Gastrocnemius medialis (tissue), 4 donors: ENCODE data around the gene MTF1.

ENCODE experiments used
- POLR2A ChIP-seq, 2 donors: fragments of 450-650 bp; IDR thresholded peaks; one replicate each; pipeline ENCODE4 v1.6.1; 2017; ENCODE audit warnings: antibody characterized with exemption in 2 of 2, mild to moderate bottlenecking in 2 of 2, moderate library complexity in 2 of 2
- TF ChIP-seq, protein P1 (sequence below), 5 experiments: fragments of 450-650 bp in 3 of 5; fragments of 200-600 bp in 2 of 5; sonication (generic) in 2 of 5; IDR thresholded peaks in 4 of 5; conservative IDR thresholded peaks in 1 of 5; 1 replicate in 4 of 5; 2 replicates in 1 of 5; pipeline ENCODE4 v1.5.1; 2016 to 2019; ENCODE audit warnings: antibody characterized with exemption in 5 of 5, mild to moderate bottlenecking in 3 of 5, moderate library complexity in 3 of 5

DNA sequence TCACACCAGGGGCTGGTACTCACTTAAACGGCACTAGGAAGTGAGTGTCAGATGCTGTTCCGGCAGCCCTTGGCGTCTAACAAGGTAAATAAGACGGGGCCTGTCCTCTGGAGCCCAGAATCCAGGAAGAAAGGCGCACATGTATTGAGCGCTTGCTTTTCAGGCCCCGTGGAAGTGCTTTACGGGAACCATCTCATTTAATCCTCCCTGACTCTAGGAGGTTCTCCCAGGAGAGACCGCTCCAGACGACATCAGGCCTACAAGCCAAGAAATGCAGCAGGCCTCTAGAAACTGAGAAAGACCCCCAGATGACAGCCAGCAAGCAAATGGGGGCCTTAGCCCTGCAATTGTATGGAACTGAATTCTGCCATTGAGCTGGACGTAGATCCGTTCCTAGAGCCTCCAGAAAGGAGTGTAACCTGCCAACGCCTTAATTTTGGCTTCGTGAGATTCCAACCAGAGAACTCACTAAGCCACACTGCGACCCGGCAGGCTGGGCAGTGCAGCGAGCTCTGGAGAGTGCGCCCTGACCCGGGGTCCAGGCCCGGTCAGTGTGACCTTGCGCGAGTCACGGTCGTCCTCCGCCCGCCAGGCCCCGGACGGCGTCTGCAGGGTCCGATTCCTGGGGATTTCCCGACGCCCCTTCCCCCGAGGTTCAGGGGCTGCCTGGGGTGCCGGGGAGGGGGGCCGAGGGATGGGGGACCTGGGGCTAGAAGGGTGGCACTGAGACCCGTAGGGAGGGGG lies 66.3 kb downstream of the MTF1 start:
- TF ChIP-seq, protein P1, sequence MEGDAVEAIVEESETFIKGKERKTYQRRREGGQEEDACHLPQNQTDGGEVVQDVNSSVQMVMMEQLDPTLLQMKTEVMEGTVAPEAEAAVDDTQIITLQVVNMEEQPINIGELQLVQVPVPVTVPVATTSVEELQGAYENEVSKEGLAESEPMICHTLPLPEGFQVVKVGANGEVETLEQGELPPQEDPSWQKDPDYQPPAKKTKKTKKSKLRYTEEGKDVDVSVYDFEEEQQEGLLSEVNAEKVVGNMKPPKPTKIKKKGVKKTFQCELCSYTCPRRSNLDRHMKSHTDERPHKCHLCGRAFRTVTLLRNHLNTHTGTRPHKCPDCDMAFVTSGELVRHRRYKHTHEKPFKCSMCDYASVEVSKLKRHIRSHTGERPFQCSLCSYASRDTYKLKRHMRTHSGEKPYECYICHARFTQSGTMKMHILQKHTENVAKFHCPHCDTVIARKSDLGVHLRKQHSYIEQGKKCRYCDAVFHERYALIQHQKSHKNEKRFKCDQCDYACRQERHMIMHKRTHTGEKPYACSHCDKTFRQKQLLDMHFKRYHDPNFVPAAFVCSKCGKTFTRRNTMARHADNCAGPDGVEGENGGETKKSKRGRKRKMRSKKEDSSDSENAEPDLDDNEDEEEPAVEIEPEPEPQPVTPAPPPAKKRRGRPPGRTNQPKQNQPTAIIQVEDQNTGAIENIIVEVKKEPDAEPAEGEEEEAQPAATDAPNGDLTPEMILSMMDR (IDR thresholded peaks at IDR 0.05 in 4 of 5, conservative IDR thresholded peaks at IDR 0.05 in 1 of 5): no peak
- no peak for TF ChIP-seq POLR2A (IDR thresholded peaks at IDR 0.05)
